ENCODE results near the gene EIF4EBP3.

DNA sequence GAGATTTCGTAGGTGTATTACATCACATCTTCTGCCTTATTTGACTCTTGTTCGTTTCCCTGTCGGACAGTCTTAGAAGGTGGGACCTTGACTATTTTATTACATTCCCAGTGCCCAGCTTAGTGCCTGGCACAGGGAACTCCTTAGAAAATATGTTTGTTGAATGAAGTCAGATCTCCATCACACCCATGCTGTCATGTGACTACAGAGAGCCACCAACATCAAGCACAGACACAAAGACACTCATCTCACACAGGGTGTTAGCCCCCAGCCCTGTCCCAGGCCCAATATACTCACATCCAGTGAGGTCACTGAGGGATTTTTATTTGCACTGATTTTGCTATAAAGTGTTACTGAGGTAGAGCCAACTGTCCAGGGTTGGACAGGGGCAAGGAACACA is 10.5 kb downstream of the EIF4EBP3 start:
- TF ChIP-seq, protein P1, sequence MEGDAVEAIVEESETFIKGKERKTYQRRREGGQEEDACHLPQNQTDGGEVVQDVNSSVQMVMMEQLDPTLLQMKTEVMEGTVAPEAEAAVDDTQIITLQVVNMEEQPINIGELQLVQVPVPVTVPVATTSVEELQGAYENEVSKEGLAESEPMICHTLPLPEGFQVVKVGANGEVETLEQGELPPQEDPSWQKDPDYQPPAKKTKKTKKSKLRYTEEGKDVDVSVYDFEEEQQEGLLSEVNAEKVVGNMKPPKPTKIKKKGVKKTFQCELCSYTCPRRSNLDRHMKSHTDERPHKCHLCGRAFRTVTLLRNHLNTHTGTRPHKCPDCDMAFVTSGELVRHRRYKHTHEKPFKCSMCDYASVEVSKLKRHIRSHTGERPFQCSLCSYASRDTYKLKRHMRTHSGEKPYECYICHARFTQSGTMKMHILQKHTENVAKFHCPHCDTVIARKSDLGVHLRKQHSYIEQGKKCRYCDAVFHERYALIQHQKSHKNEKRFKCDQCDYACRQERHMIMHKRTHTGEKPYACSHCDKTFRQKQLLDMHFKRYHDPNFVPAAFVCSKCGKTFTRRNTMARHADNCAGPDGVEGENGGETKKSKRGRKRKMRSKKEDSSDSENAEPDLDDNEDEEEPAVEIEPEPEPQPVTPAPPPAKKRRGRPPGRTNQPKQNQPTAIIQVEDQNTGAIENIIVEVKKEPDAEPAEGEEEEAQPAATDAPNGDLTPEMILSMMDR (conservative IDR thresholded peaks at IDR 0.05 in 1 of 2, IDR thresholded peaks at IDR 0.05 in 1 of 2; ENCODE audit: low read depth in 1 of 2, low read length in 2 of 2): no peak
- no peak for TF ChIP-seq EZH2 (IDR thresholded peaks at IDR 0.05; ENCODE audit: low read length, missing control alignments)

Measured in fibroblast of lung (primary cell).